SHP77 treated with DMSO at 0.1 percent for 48 hours (cell line): ENCODE data around the gene USP48.
"Not testable (repeated sequence)": the region's sequence is repeated elsewhere in the genome, so short reads cannot be mapped to it uniquely, and the experiment has no call there.

Experiments
- DNase-seq: peaks from one replicate; lab custom pipeline; 2025; lab: John Stamatoyannopoulos, UW

Gene USP48

GRCh38 chr1:21634806-21635535, 148.0 kb downstream of the USP48 start:
- no peak for DNase-seq

- peak; percentile 29 for DNase-seq
Measured at GRCh38 chr1:21633992-21634805, 148.8 kb downstream of the USP48 start.

DNA sequence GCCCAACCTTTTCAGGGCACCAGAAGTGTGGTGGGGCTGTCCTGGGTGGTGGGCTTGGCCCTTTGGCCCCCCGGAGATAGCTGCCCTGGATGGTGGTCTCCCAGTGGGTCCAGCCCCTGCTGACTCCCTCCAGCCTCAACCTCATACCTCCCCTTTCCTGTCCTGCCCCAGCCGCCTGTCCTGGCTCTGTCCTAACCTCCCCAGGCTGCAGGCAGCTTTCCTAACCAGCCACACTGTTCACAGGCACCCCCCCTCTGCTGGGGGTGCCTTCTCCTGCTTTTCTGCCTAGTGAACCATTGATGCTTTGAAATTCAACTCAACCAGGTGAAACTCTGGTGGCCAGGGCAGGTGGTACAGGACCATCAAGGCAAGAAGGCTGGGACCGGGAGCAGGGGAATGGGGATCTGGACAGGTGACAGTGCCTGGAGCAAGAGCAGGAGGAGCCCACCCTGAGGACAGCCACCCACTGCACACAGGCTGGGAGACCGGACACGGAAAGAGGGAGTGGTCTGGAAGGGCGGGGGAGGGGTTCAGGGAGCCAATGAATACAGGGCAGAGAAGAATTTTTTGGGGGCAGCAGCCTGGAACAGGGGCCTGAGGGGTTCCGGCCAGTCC, 149.7 kb downstream of the USP48 start:
- DNase-seq = no peak

GRCh38 chr1:21631944-21632887, 150.7 kb downstream of the USP48 start:
- no peak for DNase-seq

GRCh38 chr1:21631590-21631943, 151.4 kb downstream of the USP48 start:
- DNase-seq = not testable (repeated sequence)

DNA sequence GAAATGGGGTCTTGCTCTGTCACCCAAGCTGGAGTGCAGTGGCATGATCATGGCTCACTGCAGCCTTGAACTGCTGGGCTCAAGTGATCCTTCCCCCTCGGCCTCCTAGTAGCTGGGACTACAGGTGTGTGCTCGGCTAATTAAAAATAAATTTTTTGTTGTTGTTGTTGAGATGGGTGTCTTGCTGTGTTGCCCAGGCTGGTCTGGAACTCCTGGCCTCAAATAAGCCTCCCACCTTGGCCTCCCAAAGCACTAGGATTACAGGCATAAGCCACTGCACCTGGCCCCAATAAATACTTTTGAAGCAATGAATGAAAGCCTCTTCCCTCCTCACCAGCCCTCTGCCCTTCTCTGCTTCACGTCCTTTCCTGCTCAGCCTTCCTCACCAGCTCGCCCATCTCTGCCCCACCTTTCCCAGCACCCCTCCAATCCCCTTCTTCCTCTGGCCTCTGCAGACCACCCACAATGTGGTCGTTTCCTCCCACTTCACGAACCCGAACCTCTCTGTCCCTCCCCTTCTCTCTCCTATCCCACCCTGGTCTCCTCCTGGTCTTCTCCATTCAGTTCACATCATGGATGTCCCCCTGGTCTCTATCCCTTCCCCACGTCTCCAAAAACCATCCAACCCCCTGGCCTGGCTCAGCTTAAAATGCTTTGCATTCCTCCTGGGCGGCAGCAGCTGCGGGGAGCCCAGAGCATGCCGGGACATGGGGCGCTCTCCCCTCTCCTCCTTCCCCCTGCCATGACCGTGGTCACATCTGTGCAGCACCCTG, 152.2 kb downstream of the USP48 start:
- DNase-seq = no peak

GRCh38 chr1:21629971-21630370, 153.0 kb downstream of the USP48 start:
- no peak for DNase-seq

- DNase-seq = no peak
Measured at GRCh38 chr1:21628798-21629393, 154.1 kb downstream of the USP48 start.
